A549 (cell line): ENCODE measurements around the gene PCDHA8.
"Not testable (repeated sequence)": the region's sequence is repeated elsewhere in the genome, so short reads cannot be mapped to it uniquely, and the experiment has no call there.

Experiments
- CTCF ChIP-seq: fragments of >200 bp; sonication (Bioruptor Twin); formaldehyde crosslinking; IDR thresholded peaks from 3 replicates; pipeline ENCODE4 v1.5.1; 2016
- E2F6 ChIP-seq: IDR thresholded peaks from 2 replicates; pipeline ENCODE4 v1.6.1; 2012; ENCODE audit warnings: low read depth, borderline replicate concordance
- EP300 ChIP-seq, 2 experiments: fragments of >200 bp; sonication (Bioruptor Twin); formaldehyde crosslinking; IDR thresholded peaks; 2 replicates in 1 of 2; 3 replicates in 1 of 2; pipeline ENCODE4 v1.6.1; 2016 to 2017
- JUN ChIP-seq, 2 experiments: fragments of >200 bp; sonication (Bioruptor Twin); formaldehyde crosslinking; IDR thresholded peaks; 2 replicates in 1 of 2; 3 replicates in 1 of 2; pipeline ENCODE4 v1.6.1; 2016 to 2017
- PBX3 ChIP-seq: IDR thresholded peaks from 2 replicates; pipeline ENCODE4 v1.6.1; 2012
- POLR2A ChIP-seq: IDR thresholded peaks from 2 replicates; pipeline ENCODE4 v1.6.1; 2012; ENCODE audit warnings: mild to moderate bottlenecking, low read length
- REST ChIP-seq: fragments of 200-600 bp; sonication (generic); IDR thresholded peaks from 2 replicates; pipeline ENCODE4 v1.6.1; 2016; ENCODE audit warnings: antibody characterized with exemption, mild to moderate bottlenecking, moderate library complexity
- ZNF302 ChIP-seq: fragments of 250-450 bp; sonication (Bioruptor Pico); IDR thresholded peaks from 2 replicates; pipeline ENCODE4 v1.9.0; 2021; ENCODE audit warnings: inconsistent platforms, mild to moderate bottlenecking, moderate library complexity

GRCh38 chr5:140848139-140849102 is 7.4 kb downstream of the PCDHA8 start, which contains the start of gene PCDHA9:
- not testable (repeated sequence) for TF ChIP-seq PBX3; REST; E2F6; CTCF; JUN (IDR thresholded peaks at IDR 0.05); POLR2A; EP300 (IDR thresholded peaks at IDR 0.05); ZNF302 (CRISPR knock-in tag)
